Loucy (cell line): ENCODE data around the gene SHC3.

Experiments used
- EZH2phosphoT487 ChIP-seq: fragments of 200-600 bp; IDR thresholded peaks from 2 replicates; pipeline ENCODE4 v1.6.1; 2018; ENCODE audit warnings: antibody characterized with exemption, mild to moderate bottlenecking, moderate library complexity, borderline replicate concordance
- TF ChIP-seq, protein P1 (sequence below): fragments of 200-600 bp; sonication (generic); conservative IDR thresholded peaks from 2 replicates; pipeline ENCODE4 v1.5.1; 2014; ENCODE audit warnings: mild to moderate bottlenecking, antibody characterized with exemption, low read length

DNA sequence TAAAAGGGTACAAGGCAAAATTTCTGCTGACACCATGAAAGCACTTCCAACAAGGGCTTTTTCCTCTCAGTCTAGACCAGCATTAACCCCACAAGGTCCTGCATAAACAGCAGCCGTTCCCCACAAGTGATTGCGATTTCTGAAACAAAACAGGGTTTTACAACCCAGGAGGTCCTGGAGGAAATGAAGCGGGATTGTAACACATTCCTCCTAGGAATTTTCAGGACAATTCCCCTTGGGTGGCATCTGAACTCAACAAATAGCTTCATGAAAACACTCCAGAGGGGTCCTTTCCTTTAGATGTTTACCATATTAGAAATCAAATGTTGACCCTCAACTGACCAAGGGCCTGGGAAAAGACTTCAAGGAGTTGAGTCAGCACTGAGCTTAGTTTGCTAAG is 36.7 kb upstream of the SHC3 start:
- TF ChIP-seq, protein P1, sequence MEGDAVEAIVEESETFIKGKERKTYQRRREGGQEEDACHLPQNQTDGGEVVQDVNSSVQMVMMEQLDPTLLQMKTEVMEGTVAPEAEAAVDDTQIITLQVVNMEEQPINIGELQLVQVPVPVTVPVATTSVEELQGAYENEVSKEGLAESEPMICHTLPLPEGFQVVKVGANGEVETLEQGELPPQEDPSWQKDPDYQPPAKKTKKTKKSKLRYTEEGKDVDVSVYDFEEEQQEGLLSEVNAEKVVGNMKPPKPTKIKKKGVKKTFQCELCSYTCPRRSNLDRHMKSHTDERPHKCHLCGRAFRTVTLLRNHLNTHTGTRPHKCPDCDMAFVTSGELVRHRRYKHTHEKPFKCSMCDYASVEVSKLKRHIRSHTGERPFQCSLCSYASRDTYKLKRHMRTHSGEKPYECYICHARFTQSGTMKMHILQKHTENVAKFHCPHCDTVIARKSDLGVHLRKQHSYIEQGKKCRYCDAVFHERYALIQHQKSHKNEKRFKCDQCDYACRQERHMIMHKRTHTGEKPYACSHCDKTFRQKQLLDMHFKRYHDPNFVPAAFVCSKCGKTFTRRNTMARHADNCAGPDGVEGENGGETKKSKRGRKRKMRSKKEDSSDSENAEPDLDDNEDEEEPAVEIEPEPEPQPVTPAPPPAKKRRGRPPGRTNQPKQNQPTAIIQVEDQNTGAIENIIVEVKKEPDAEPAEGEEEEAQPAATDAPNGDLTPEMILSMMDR, result no peak
- TF ChIP-seq EZH2phosphoT487, result no peak
